Breast epithelium (tissue), 4 donors: Measurements from ENCODE around the gene E2F4. TPM values are rescaled to one million over a fixed set of nuclear protein-coding genes. Genes with fewer than 3 reads are reported as not detected.

Experiments used
- DNase-seq, 2 donors: peaks; one replicate each; pipeline ENCODE4 v3.0.0-alpha.2; 2019; ENCODE audit warnings: low spot score in 2 of 2
- H3K27ac ChIP-seq, 2 donors: fragments of 200-600 bp; sonication (generic) in 1 of 2; one replicate each; pipeline ENCODE4 v1.5.1; 2016 to 2019; ENCODE audit warnings: mild to moderate bottlenecking in 1 of 2
- H3K27me3 ChIP-seq, 2 donors: fragments of 200-600 bp; sonication (generic) in 1 of 2; one replicate each; pipeline versions ENCODE4 v1.5.1 to v1.6.0; 2017 to 2019; ENCODE audit warnings: control low read depth in 1 of 2, mild to moderate bottlenecking in 1 of 2
- H3K36me3 ChIP-seq: fragments of 200-600 bp; one replicate; pipeline ENCODE4 v1.5.1; 2019
- H3K4me1 ChIP-seq, 2 donors: fragments of 200-600 bp; sonication (generic); one replicate each; pipeline ENCODE4 v1.5.1; 2016 to 2019; ENCODE audit warnings: control low read depth in 1 of 2
- H3K4me3 ChIP-seq, 3 donors: fragments of 200-600 bp; sonication (generic); 1 replicate in 2 of 3; 2 replicates in 1 of 3; pipeline ENCODE4 v1.5.1; 2016 to 2019; ENCODE audit warnings: mild to moderate bottlenecking in 3 of 3, moderate library complexity in 2 of 3
- H3K9me3 ChIP-seq, 2 donors: fragments of 200-600 bp; sonication (generic) in 1 of 2; one replicate each; pipeline ENCODE4 v1.5.1; 2016 to 2019; ENCODE audit warnings: control low read depth in 1 of 2
- POLR2A ChIP-seq: fragments of 450-650 bp; IDR thresholded peaks from one replicate; pipeline ENCODE4 v1.6.1; 2016; ENCODE audit warnings: antibody characterized with exemption, mild to moderate bottlenecking, moderate library complexity
- POLR2AphosphoS5 ChIP-seq, 3 donors: sonication (generic); formaldehyde crosslinking; IDR thresholded peaks; one replicate each; pipeline ENCODE4 v1.6.1; 2017; ENCODE audit warnings: antibody characterized with exemption in 3 of 3
- intact Hi-C: fragments of 100-400 bp; cut with DNase I; formaldehyde crosslinking; loops from one replicate; pipeline ENCODE4 v1.15.1; 2023; ENCODE audit warnings: low total_unique reads
- total RNA-seq, 3 donors: library from RNA; depleted of rRNA; stranded (reverse); fragments of >200 nt; gene quantifications; one replicate each; pipeline ENCODE4 v1.1.0, GENCODE V29; 2016
- TF ChIP-seq, protein P1 (sequence below), 3 donors: fragments of 450-650 bp; IDR thresholded peaks; one replicate each; pipeline ENCODE4 v1.5.1; 2016 to 2017; ENCODE audit warnings: antibody characterized with exemption in 3 of 3, mild to moderate bottlenecking in 3 of 3, moderate library complexity in 3 of 3

Gene E2F4
- total RNA-seq, 3 donors from 2014 or later = 74.1 to 86.9 (median 76.1) TPM

DNA sequence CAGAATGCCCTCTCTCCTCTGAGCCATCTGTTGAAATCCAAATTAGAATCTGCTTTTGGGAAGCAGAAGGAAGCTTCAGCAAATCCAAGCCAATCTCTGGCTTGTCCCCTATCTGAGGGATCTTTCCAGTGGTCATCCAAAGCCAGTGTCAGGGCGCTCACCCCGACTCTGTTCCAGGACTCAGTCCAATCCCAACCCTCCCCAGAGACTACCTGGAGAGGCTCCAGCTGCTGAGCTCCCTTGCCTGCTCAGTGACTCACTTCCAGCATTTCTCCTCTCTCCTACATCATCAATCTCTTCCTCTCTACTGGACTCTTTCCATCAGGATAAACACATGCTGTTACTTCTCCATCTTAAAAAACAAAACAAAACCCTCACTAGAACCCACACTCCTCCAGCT, 10.6 kb upstream of the E2F4 start:
- H3K4me1 ChIP-seq = peaks cover 7 to 14% of the 10 kb centered on the region in 2 donors
- no peaks in the 10 kb centered on the region for H3K9me3 ChIP-seq
- H3K27ac ChIP-seq = peak overlapping the region in 1 of 2 donors; percentile 82
- TF ChIP-seq, protein P1, sequence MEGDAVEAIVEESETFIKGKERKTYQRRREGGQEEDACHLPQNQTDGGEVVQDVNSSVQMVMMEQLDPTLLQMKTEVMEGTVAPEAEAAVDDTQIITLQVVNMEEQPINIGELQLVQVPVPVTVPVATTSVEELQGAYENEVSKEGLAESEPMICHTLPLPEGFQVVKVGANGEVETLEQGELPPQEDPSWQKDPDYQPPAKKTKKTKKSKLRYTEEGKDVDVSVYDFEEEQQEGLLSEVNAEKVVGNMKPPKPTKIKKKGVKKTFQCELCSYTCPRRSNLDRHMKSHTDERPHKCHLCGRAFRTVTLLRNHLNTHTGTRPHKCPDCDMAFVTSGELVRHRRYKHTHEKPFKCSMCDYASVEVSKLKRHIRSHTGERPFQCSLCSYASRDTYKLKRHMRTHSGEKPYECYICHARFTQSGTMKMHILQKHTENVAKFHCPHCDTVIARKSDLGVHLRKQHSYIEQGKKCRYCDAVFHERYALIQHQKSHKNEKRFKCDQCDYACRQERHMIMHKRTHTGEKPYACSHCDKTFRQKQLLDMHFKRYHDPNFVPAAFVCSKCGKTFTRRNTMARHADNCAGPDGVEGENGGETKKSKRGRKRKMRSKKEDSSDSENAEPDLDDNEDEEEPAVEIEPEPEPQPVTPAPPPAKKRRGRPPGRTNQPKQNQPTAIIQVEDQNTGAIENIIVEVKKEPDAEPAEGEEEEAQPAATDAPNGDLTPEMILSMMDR (IDR thresholded peaks at IDR 0.05) = no peak
- no peak for TF ChIP-seq POLR2AphosphoS5 (IDR thresholded peaks at IDR 0.05)
- no peak for TF ChIP-seq POLR2A
- DNase-seq = no peak
- intact Hi-C loops = loop anchor here (1.0 kb wide), 1 partner anchor 28 kb away; no protein-coding TSS in a partner anchor
- no peaks in the 10 kb centered on the region for H3K36me3 ChIP-seq
- H3K4me3 ChIP-seq = no peak overlapping the region
- H3K27me3 ChIP-seq = no peaks in the 10 kb centered on the region

DNA sequence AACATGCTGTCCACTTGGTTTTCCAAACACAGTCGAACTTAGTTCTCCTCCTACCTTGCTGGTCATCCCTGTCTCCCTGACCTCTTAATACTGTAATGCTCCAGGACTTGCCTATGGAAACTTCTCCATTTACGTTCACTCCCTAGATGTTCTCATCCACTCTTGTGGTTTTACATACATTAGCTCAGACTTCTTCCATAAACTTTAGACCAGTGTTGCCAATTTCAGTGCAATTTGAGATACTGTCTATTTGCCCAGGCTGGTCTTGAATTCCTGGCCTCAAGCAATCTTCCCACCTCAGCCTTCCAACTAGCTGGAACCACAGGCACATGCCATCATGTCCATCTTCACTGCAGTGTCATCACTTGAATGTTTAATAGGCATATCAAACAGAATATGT, 9.7 kb upstream of the E2F4 start:
- intact Hi-C loops = no loop called here
- DNase-seq = no peak
- no peaks in the 10 kb centered on the region for H3K36me3 ChIP-seq
- no peaks in the 10 kb centered on the region for H3K27me3 ChIP-seq
- no peaks in the 10 kb centered on the region for H3K9me3 ChIP-seq
- H3K4me1 ChIP-seq = peaks cover 7 to 14% of the 10 kb centered on the region in 2 donors
- TF ChIP-seq, protein P1 (IDR thresholded peaks at IDR 0.05) = no peak
- TF ChIP-seq POLR2A = no peak
- no peak for TF ChIP-seq POLR2AphosphoS5 (IDR thresholded peaks at IDR 0.05)
- no peak overlapping the region for H3K4me3 ChIP-seq
- H3K27ac ChIP-seq = no peak overlapping the region

DNA sequence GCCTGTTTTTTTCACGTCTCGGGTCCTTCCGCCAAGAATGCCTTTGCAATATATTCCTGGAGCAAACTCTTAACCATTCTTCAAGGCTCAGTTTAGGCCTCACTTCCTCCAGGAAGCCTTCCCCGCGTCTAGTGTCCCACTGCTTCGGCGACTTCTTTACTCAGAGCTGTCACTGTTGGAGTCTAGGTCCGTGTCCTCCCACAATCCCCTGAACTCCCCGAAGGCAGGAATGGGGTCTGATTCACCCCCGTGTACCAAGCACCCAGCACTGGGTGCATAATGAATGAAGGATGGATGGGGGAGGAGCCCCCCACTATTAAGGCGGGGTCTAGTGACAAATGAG, 8.7 kb upstream of the E2F4 start:
- Histone ChIP-seq H3K36me3 (no peaks in the 10 kb centered on the region), H3K4me3 (peak overlapping the region; percentile 76 to 82 (median 78)), H3K9me3 (no peaks in the 10 kb centered on the region), H3K27me3 (no peaks in the 10 kb centered on the region), H3K27ac (peak overlapping the region; percentile 99), H3K4me1 (peaks cover 7 to 9% of the 10 kb centered on the region in 2 donors)
- no peak for DNase-seq
- TF ChIP-seq POLR2A (no peak), POLR2AphosphoS5 (IDR thresholded peaks at IDR 0.05) (no peak)
- TF ChIP-seq, protein P1 (IDR thresholded peaks at IDR 0.05) = no peak
- intact Hi-C loops = no loop called here

DNA sequence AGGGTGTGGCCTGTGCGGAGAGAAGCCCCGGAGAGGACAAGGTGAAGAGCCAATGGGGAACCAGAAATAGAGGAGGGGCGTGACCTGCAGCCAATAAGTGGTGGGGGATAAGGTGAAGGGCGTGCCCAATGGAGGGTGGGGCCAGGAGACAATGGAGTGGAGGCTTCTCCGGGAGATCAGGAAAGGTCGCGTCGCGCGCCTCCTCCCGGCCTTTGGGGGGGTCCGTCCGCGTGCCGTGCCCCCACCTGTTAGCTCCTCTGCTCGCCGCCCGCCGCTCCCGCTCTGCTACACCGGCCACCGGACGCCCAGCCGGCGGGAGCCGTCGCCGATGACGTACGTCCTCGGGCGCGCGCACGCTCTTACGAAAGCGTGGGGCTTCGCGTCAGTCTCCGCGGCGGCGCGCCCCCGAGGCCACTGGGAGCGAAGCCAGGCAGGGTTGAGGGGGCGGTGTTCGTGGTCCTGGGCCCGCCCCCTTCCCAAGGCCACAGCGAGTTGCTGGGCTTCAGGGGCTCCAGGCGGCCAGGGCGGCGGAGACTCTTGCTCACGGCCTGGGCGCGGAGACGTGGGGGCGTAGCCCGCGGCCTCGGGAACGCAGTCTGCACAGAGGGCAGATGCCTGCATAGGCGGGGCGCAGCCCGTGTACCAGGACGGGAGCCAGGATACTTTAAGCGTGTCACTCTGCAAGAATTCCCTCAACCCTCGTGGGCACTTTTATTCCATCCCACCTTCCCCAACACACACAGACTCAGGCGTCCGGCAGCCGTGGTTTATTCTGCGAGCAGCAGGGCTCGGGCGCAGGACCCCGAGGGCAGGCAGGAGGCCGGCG, 8.1 kb upstream of the E2F4 start, which contains the start of gene MATCAP1:
MATCAP1 (minus strand) TSS at position 337 of the 826 bp plus-strand sequence. CDS start 3,353 bp downstream, outside the sequence.
- TF ChIP-seq POLR2AphosphoS5 (IDR thresholded peaks at IDR 0.05) (peak; percentile 79 to 87 (median 80)), POLR2A (peak; percentile 12)
- TF ChIP-seq, protein P1 (IDR thresholded peaks at IDR 0.05) = peak in 1 of 3 donors; percentile 8
- intact Hi-C loops = no loop called here
- Histone ChIP-seq H3K4me3 (peak within 1 kb of the TSS; percentile 76 to 82 (median 78)), H3K4me1 (peaks cover 7 to 9% of the 10 kb centered on the region in 2 donors), H3K27me3 (no peaks in the 10 kb centered on the region), H3K9me3 (no peaks in the 10 kb centered on the region), H3K27ac (peak within 1 kb of the TSS; percentile 99), H3K36me3 (no peaks in the 10 kb centered on the region)
- DNase-seq = peak; percentile 91 to 97

DNA sequence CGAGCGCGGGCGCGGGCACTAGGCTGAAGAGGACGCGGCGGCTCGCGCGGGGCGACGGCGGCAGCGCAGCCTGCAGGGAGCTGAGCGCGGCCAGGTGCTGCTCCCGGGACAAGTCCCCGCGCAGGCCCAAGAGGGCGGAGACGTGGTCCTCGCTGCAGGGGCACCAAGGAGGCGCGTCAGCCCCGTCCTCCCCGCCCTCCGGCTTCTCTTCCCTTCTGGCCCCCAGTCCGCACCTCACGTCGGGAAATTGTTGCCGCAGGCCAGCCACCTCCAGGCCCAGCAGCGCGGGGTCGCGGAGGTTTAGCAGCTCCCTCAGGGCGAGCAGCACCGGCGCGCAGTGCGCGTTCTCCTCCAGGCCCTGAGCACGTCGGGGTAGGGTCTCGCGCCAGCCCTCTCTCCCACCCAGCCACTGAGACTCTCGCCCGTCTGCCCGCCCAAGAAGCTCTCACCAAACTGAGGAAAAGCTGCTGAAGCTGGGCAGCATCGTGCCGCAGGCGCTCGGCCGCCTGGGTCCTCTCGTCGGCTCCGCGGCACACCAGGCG, 7.4 kb upstream of the E2F4 start:
- peak overlapping the region; percentile 76 to 82 (median 78) for H3K4me3 ChIP-seq
- no peaks in the 10 kb centered on the region for H3K27me3 ChIP-seq
- intact Hi-C loops = no loop called here
- TF ChIP-seq, protein P1 (IDR thresholded peaks at IDR 0.05) = no peak
- no peak for TF ChIP-seq POLR2AphosphoS5 (IDR thresholded peaks at IDR 0.05)
- TF ChIP-seq POLR2A = no peak
- H3K27ac ChIP-seq = peak overlapping the region; percentile 99
- no peak for DNase-seq
- H3K36me3 ChIP-seq = no peaks in the 10 kb centered on the region
- H3K4me1 ChIP-seq = peaks cover 7 to 9% of the 10 kb centered on the region in 2 donors
- no peaks in the 10 kb centered on the region for H3K9me3 ChIP-seq
